Measurements from ENCODE around the gene PROP1.

DNA sequence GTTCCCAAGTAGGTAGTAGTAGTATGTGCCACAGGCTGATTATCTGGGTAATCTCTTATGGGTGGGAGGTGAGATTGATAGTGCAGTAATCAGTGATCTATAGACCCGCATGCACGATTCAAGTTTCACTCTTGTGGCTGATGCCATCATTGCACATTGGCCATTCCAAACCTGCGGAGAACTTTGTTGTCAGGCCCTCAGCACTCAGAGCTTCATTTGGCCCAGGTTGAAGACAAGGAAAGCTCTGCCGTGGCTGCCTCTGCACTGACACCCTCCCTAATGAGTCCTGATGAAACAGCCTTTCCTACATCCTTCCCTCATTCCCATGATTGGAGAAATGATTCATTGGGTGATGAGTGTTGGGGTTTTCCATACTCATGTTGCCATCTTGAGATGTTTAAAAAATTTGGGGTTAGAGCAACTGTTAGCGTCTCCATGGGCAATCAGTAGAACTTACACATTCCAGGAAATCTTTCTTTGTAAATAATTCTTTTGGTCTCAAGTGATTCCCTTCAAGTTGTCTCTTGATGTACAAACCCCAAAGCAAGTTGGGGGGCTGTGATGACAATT lies 22.9 kb downstream of the PROP1 start:
- TF ChIP-seq, protein P1, sequence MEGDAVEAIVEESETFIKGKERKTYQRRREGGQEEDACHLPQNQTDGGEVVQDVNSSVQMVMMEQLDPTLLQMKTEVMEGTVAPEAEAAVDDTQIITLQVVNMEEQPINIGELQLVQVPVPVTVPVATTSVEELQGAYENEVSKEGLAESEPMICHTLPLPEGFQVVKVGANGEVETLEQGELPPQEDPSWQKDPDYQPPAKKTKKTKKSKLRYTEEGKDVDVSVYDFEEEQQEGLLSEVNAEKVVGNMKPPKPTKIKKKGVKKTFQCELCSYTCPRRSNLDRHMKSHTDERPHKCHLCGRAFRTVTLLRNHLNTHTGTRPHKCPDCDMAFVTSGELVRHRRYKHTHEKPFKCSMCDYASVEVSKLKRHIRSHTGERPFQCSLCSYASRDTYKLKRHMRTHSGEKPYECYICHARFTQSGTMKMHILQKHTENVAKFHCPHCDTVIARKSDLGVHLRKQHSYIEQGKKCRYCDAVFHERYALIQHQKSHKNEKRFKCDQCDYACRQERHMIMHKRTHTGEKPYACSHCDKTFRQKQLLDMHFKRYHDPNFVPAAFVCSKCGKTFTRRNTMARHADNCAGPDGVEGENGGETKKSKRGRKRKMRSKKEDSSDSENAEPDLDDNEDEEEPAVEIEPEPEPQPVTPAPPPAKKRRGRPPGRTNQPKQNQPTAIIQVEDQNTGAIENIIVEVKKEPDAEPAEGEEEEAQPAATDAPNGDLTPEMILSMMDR (IDR thresholded peaks at IDR 0.05; ENCODE audit: low read depth, low read length) = no peak
- no peak for TF ChIP-seq EZH2phosphoT487 (IDR thresholded peaks at IDR 0.05; ENCODE audit: low read depth)

All from OCI-LY3 (cell line).